IPS-20b (cell line): Measurements from ENCODE around the gene CFI.
A peak's percentile ranks its signal among the peaks of the same experiment; 100 is the strongest.

Source experiments
- H3K27ac ChIP-seq: one replicate; pipeline ENCODE4 v1.5.1; 2013; ENCODE audit warnings: low read length
- H3K27me3 ChIP-seq: 2 replicates; pipeline ENCODE4 v1.6.1; 2013; ENCODE audit warnings: mild to moderate bottlenecking, low read length, inconsistent platforms; ENCODE audit not compliant: insufficient read depth
- H3K36me3 ChIP-seq: 2 replicates; pipeline ENCODE4 v1.6.1; 2013; ENCODE audit warnings: low read depth, mild to moderate bottlenecking, inconsistent platforms, low read length, moderate library complexity; ENCODE audit not compliant: insufficient read depth
- H3K4me1 ChIP-seq: 2 replicates; pipeline ENCODE4 v1.6.1; 2013; ENCODE audit warnings: mild to moderate bottlenecking, control low read depth, inconsistent platforms, low read length, moderate library complexity; ENCODE audit not compliant: insufficient read depth
- H3K4me3 ChIP-seq: 2 replicates; pipeline ENCODE4 v1.5.1; 2013; ENCODE audit warnings: mild to moderate bottlenecking, low read length, inconsistent platforms
- H3K9ac ChIP-seq: 2 replicates; pipeline ENCODE4 v1.6.1; 2013; ENCODE audit warnings: low read depth, mild to moderate bottlenecking, inconsistent platforms, low read length, moderate library complexity
- H3K9me3 ChIP-seq: 2 replicates; pipeline ENCODE4 v1.6.1; 2013; ENCODE audit warnings: mild to moderate bottlenecking, low read depth, low read length, inconsistent platforms; ENCODE audit not compliant: insufficient read depth

The CFI gene

GRCh38 chr4:109728385-109728784, 73.4 kb downstream of the CFI start:
- peaks cover 5% of the 10 kb centered on the region; the same call in 1 of the 2 replicates for H3K27me3 ChIP-seq
- no peaks in the 10 kb centered on the region for H3K9me3 ChIP-seq
- peak overlapping the region; percentile 96 for H3K4me3 ChIP-seq
- H3K36me3 ChIP-seq: peaks cover 11% of the 10 kb centered on the region; the same call in 1 of the 2 replicates
- peaks cover 6% of the 10 kb centered on the region; the same call in 1 of the 2 replicates for H3K4me1 ChIP-seq
- peak overlapping the region; percentile 85; the same call in 1 of the 2 replicates for H3K9ac ChIP-seq
- H3K27ac ChIP-seq: no peak overlapping the region

GRCh38 chr4:109723110-109723509, 78.7 kb downstream of the CFI start:
- H3K9ac ChIP-seq: no peak overlapping the region
- H3K36me3 ChIP-seq: peaks cover 11% of the 10 kb centered on the region; the same call in 1 of the 2 replicates
- H3K9me3 ChIP-seq: no peaks in the 10 kb centered on the region
- H3K27me3 ChIP-seq: no peaks in the 10 kb centered on the region
- no peak overlapping the region for H3K27ac ChIP-seq
- peaks cover 3% of the 10 kb centered on the region; the same call in 1 of the 2 replicates for H3K4me1 ChIP-seq
- H3K4me3 ChIP-seq: no peak overlapping the region

DNA sequence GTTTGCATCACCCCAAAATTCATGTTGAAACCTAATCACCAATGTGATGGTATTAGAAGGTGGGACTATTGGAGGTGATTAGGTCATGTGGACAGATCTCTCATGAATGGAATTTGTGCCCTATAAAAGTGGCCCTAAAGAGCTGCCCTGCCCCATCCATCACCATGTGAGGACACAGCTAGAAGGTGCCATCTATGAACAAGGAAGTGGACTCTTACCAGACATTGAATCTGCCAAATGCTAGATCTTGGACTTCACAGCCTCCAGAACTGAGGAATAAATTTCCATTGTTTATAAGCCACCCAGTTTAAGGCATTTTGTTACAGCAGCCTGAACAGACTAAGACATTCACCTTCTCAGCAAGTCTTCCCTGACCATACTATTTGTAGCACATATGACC, 79.4 kb downstream of the CFI start:
- no peak overlapping the region for H3K4me3 ChIP-seq
- H3K27ac ChIP-seq: no peak overlapping the region
- no peaks in the 10 kb centered on the region for H3K4me1 ChIP-seq
- H3K9ac ChIP-seq: no peak overlapping the region
- H3K36me3 ChIP-seq: peaks cover 14% of the 10 kb centered on the region; the same call in 1 of the 2 replicates
- no peaks in the 10 kb centered on the region for H3K27me3 ChIP-seq
- H3K9me3 ChIP-seq: no peaks in the 10 kb centered on the region

- Histone ChIP-seq H3K9me3 (no peaks in the 10 kb centered on the region), H3K36me3 (peaks cover 28% of the 10 kb centered on the region), H3K4me1 (no peaks in the 10 kb centered on the region), H3K4me3 (no peak overlapping the region), H3K27me3 (no peaks in the 10 kb centered on the region), H3K9ac (no peak overlapping the region), H3K27ac (no peak overlapping the region)
Observed at GRCh38 chr4:109721033-109721432, 80.8 kb downstream of the CFI start.

DNA sequence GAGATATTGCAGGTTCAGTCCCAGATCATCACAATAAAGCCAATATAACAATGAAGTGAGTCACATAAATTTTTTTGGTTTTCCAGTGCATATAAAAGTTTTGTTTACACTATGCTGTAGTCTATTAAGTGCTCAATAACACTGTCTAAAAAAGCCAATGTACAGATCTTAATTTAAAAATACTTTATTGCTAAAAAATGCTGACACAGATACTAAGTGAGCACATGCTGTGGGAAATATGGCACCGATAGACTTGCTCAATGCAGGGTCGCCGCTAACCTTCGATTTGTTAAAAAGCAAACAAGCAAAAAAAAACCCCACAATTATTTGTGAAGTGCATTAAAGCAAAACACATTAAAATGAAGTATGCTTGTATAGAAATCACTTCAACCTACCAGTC, 82.2 kb downstream of the CFI start:
- Histone ChIP-seq H3K27ac (no peak overlapping the region), H3K27me3 (no peaks in the 10 kb centered on the region), H3K4me3 (no peak overlapping the region), H3K9ac (no peak overlapping the region), H3K9me3 (no peaks in the 10 kb centered on the region), H3K4me1 (no peaks in the 10 kb centered on the region), H3K36me3 (peaks cover 28% of the 10 kb centered on the region)

- no peaks in the 10 kb centered on the region for H3K27me3 ChIP-seq
- no peak overlapping the region for H3K4me3 ChIP-seq
- no peaks in the 10 kb centered on the region for H3K4me1 ChIP-seq
- no peaks in the 10 kb centered on the region for H3K9me3 ChIP-seq
- H3K27ac ChIP-seq: no peak overlapping the region
- H3K36me3 ChIP-seq: peaks cover 31% of the 10 kb centered on the region
- H3K9ac ChIP-seq: no peak overlapping the region
Observed at GRCh38 chr4:109718759-109719158, 83.0 kb downstream of the CFI start.

GRCh38 chr4:109713500-109713899, 88.3 kb downstream of the CFI start:
- H3K27ac ChIP-seq: no peak overlapping the region
- H3K4me3 ChIP-seq: no peak overlapping the region
- H3K9me3 ChIP-seq: no peaks in the 10 kb centered on the region
- peaks cover 65% of the 10 kb centered on the region for H3K36me3 ChIP-seq
- no peak overlapping the region for H3K9ac ChIP-seq
- no peaks in the 10 kb centered on the region for H3K27me3 ChIP-seq
- H3K4me1 ChIP-seq: no peaks in the 10 kb centered on the region

GRCh38 chr4:109708990-109709389, 92.8 kb downstream of the CFI start:
- H3K9me3 ChIP-seq: no peaks in the 10 kb centered on the region
- no peak overlapping the region for H3K27ac ChIP-seq
- no peaks in the 10 kb centered on the region for H3K4me1 ChIP-seq
- no peaks in the 10 kb centered on the region for H3K27me3 ChIP-seq
- peaks cover 42% of the 10 kb centered on the region for H3K36me3 ChIP-seq
- no peak overlapping the region for H3K4me3 ChIP-seq
- no peak overlapping the region for H3K9ac ChIP-seq

GRCh38 chr4:109708435-109708834, 93.4 kb downstream of the CFI start:
- no peaks in the 10 kb centered on the region for H3K27me3 ChIP-seq
- no peak overlapping the region for H3K4me3 ChIP-seq
- H3K27ac ChIP-seq: no peak overlapping the region
- H3K4me1 ChIP-seq: no peaks in the 10 kb centered on the region
- H3K9me3 ChIP-seq: no peaks in the 10 kb centered on the region
- no peak overlapping the region for H3K9ac ChIP-seq
- peaks cover 37% of the 10 kb centered on the region for H3K36me3 ChIP-seq

DNA sequence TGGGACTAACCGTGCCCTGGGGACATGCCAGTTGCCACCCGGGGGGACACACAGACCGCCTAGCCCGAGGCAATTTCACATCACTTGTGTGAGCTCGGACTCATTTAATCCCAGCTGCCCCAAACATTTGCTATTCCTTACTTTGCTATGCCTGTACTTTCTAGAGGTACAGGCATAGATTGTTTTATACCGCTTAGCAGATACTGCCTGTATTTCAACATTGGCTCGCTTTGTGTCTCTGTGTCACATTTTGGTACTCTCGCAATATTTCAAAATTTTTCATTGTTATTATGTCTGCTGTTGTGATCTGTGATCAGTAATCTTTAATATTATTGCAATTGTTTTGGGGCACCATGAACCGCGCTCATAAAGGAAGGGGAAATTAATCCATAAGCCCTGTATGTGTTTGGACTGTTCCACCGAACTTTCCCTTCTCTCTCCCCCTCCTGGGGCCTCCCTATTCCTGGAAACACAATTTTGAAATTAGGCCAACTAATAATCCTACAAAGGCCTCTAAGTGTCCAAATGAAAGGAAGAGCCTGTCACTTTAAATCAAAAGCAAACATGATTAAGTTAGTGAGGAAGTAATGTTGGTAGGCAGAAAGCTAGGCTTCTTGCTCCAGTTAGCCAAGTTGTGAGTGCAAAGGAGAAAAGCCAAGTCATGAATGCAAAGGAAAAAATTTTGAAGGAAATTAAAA, 98.0 kb downstream of the CFI start:
- Histone ChIP-seq H3K9ac (peak overlapping the region; percentile 89; the same call in 1 of the 2 replicates), H3K36me3 (peaks cover 9% of the 10 kb centered on the region), H3K27me3 (no peaks in the 10 kb centered on the region), H3K4me3 (peak overlapping the region; percentile 85), H3K9me3 (no peaks in the 10 kb centered on the region), H3K27ac (no peak overlapping the region), H3K4me1 (peaks cover 5% of the 10 kb centered on the region; the same call in 1 of the 2 replicates)

- no peaks in the 10 kb centered on the region for H3K9me3 ChIP-seq
- H3K4me3 ChIP-seq: peak within 1 kb of the TSS; percentile 85
- H3K4me1 ChIP-seq: peaks cover 5% of the 10 kb centered on the region; the same call in 1 of the 2 replicates
- peaks cover 2% of the 10 kb centered on the region for H3K36me3 ChIP-seq
- H3K27me3 ChIP-seq: no peaks in the 10 kb centered on the region
- H3K27ac ChIP-seq: peak within 1 kb of the TSS; percentile 61
- H3K9ac ChIP-seq: peak within 1 kb of the TSS; percentile 89
Observed at GRCh38 chr4:109702950-109703663, 98.7 kb downstream of the CFI start, which contains the start of gene CASP6. Gene CASP6, minus strand, starts transcription at chr4:109703445. Its CDS starts 50 bp downstream, at chr4:109703395.
